ENCODE results near the gene CYP39A1.

DNA sequence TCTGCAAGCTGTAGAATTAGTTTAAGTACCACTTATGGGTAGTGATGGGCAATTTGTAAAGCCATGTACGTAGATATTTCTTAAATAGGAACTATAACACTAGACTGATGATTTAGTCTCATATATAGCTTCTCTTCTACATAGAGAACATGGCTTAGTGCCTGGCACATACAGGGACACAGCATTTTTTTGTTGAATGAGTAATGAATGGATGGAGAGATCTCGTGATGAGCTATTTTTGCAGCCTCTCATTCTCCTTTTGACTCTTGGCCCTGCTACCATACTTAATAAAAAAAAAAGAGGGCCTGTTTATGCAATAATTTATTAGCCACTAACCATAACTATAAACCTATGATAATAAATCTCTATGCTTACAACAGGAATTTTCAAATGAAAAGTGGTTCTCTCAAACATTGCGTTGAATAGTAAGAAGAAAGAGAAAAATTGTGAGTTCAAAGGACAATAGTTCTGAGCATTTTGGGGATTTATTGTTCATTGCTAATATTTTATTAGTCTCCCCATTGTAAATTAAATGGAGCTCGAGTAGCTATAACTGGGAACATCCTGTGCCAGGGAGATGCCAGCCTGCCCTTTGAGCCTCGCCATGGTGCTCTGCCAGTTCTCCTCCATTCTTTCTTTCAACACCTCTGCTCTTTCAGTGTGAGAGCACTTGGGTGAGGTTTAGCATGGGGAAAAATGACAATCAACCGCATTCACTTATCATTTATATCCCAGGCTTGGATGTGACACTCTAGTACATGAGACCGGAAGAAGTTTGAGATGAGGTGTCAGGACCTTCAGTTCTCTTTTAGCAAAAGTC is 146.7 kb downstream of the CYP39A1 start:
- TF ChIP-seq POLR2A (IDR thresholded peaks at IDR 0.05; ENCODE audit: low read depth, low read length) (no peak), POLR2AphosphoS5 (IDR thresholded peaks at IDR 0.05; ENCODE audit: low read depth, low read length) (no peak), TAF1 (IDR thresholded peaks at IDR 0.05; ENCODE audit: low read depth, low read length) (no peak), POU2F2 (IDR thresholded peaks at IDR 0.05; ENCODE audit: low read depth, low read length) (no peak), SPI1 (IDR thresholded peaks at IDR 0.05; ENCODE audit: low read depth, low read length) (no peak), PAX5 (IDR thresholded peaks at IDR 0.05; ENCODE audit: insufficient read depth, low read length, severe bottlenecking) (no peak)

Measured in GM12891 (cell line).